ENCODE data around the gene PPP3CA.
"Not testable (repeated sequence)": the region's sequence is repeated elsewhere in the genome, so short reads cannot be mapped to it uniquely, and the experiment has no call there.

Gene PPP3CA

GRCh38 chr4:101157415-101158133, 189.8 kb downstream of the PPP3CA start:
- DNase-seq (ENCODE audit: extremely low spot score, insufficient read length, low read depth) (no peak), FAIRE-seq (no peak)

- DNase-seq (ENCODE audit: extremely low spot score, insufficient read length, low read depth) = no peak
These were observed 190.6 kb downstream of the PPP3CA start for GRCh38 chr4:101156619-101157310.

GRCh38 chr4:101155945-101156344, 191.4 kb downstream of the PPP3CA start:
- DNase-seq (ENCODE audit: extremely low spot score, insufficient read length, low read depth) (no peak), FAIRE-seq (no peak)

More at GRCh38 chr4:101156619-101157310, 190.6 kb downstream of the PPP3CA start:
- peak; percentile 21 for FAIRE-seq

GRCh38 chr4:101155368-101155767, 192.0 kb downstream of the PPP3CA start:
- DNase-seq (ENCODE audit: extremely low spot score, insufficient read length, low read depth) = no peak
- FAIRE-seq = no peak

GRCh38 chr4:101153653-101154052, 193.7 kb downstream of the PPP3CA start:
- no peak for DNase-seq (ENCODE audit: extremely low spot score, insufficient read length, low read depth)
- no peak for FAIRE-seq

- DNase-seq (ENCODE audit: extremely low spot score, insufficient read length, low read depth) (no peak), FAIRE-seq (no peak)
These were observed 194.8 kb downstream of the PPP3CA start for GRCh38 chr4:101152521-101152920.

GRCh38 chr4:101148551-101148950, 198.8 kb downstream of the PPP3CA start:
- DNase-seq (ENCODE audit: extremely low spot score, insufficient read length, low read depth) (no peak), FAIRE-seq (no peak)

GRCh38 chr4:101147283-101147682, 200.0 kb downstream of the PPP3CA start:
- FAIRE-seq = no peak
- DNase-seq (ENCODE audit: extremely low spot score, insufficient read length, low read depth) = no peak

GRCh38 chr4:101145021-101145420, 202.3 kb downstream of the PPP3CA start:
- FAIRE-seq (no peak), DNase-seq (ENCODE audit: extremely low spot score, insufficient read length, low read depth) (no peak)

GRCh38 chr4:101142259-101142658, 205.1 kb downstream of the PPP3CA start:
- FAIRE-seq = no peak
- no peak for DNase-seq (ENCODE audit: extremely low spot score, insufficient read length, low read depth)

GRCh38 chr4:101141855-101142254, 205.5 kb downstream of the PPP3CA start:
- peak; percentile 41 for FAIRE-seq
- DNase-seq (ENCODE audit: extremely low spot score, insufficient read length, low read depth) = no peak

GRCh38 chr4:101141230-101141629, 206.1 kb downstream of the PPP3CA start:
- DNase-seq (ENCODE audit: extremely low spot score, insufficient read length, low read depth) (no peak), FAIRE-seq (peak; percentile 12)

GRCh38 chr4:101140228-101140627, 207.1 kb downstream of the PPP3CA start:
- peak; percentile 12 for FAIRE-seq
- no peak for DNase-seq (ENCODE audit: extremely low spot score, insufficient read length, low read depth)

GRCh38 chr4:101136373-101137370, 210.7 kb downstream of the PPP3CA start:
- FAIRE-seq (no peak), DNase-seq (ENCODE audit: extremely low spot score, insufficient read length, low read depth) (no peak)

- no peak for DNase-seq (ENCODE audit: extremely low spot score, insufficient read length, low read depth)
- peak; percentile 73 for FAIRE-seq
These were observed 211.8 kb downstream of the PPP3CA start for GRCh38 chr4:101135371-101136010.

- FAIRE-seq; DNase-seq (ENCODE audit: extremely low spot score, insufficient read length, low read depth): not testable (repeated sequence)
These were observed 216.3 kb downstream of the PPP3CA start for GRCh38 chr4:101131058-101131457.

- not testable (repeated sequence) for FAIRE-seq; DNase-seq (ENCODE audit: extremely low spot score, insufficient read length, low read depth)
These were observed 218.4 kb downstream of the PPP3CA start for GRCh38 chr4:101128898-101129297.

GRCh38 chr4:101128473-101128872, 218.9 kb downstream of the PPP3CA start:
- FAIRE-seq (no peak), DNase-seq (ENCODE audit: extremely low spot score, insufficient read length, low read depth) (no peak)

GRCh38 chr4:101127176-101127790, 220.0 kb downstream of the PPP3CA start:
- FAIRE-seq = peak; percentile 39
- no peak for DNase-seq (ENCODE audit: extremely low spot score, insufficient read length, low read depth)

All from GM18507 (cell line).